Measurements from ENCODE around the gene GEN1. TPM values are rescaled to one million over a fixed set of nuclear protein-coding genes. Genes with fewer than 3 reads are reported as not detected.

GEN1 gene
- total and polyA plus RNA-seq, 10 of the 15 experiments (the other 5 are each of a cell fraction or from before 2014, with no cell fraction given): 6.0 to 49.6 (median 36.0) TPM

GRCh38 chr2:17754773-17755425 lies 961 bp downstream of the GEN1 start (continued):
- no peak for TF ChIP-seq CUX1 (IDR thresholded peaks at IDR 0.05; ENCODE audit: insufficient replicate concordance, low read depth, low read length)
- TF ChIP-seq, protein P1, sequence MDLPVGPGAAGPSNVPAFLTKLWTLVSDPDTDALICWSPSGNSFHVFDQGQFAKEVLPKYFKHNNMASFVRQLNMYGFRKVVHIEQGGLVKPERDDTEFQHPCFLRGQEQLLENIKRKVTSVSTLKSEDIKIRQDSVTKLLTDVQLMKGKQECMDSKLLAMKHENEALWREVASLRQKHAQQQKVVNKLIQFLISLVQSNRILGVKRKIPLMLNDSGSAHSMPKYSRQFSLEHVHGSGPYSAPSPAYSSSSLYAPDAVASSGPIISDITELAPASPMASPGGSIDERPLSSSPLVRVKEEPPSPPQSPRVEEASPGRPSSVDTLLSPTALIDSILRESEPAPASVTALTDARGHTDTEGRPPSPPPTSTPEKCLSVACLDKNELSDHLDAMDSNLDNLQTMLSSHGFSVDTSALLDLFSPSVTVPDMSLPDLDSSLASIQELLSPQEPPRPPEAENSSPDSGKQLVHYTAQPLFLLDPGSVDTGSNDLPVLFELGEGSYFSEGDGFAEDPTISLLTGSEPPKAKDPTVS (IDR thresholded peaks at IDR 0.05; ENCODE audit: low read depth, low read length): 0 out of 2 replicates have a peak, but pooled peaks have one; percentile 25

DNA sequence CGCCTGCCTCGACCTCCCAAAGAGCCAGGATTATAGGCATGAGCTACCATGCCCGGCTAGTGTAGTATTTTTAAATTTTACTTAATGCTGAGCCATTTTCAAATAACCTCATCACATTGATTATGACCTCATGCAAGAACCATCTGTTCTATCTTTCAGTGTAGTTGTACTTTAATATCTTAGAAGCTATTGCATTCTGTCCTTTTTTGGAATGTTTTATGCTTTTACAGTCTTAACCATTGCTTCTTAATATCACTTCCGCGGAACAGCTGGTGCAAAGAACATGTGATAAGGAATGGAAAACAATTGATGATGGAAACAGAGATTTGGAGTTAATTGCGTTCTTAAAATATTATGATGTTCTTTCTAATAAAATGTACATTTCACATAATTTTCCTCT lies 2.7 kb downstream of the GEN1 start:
- in situ Hi-C loops (cut with MboI): no loop called here
- no peak for FAIRE-seq
- ChIA-PET POLR2A (interaction anchor here (0.7 kb wide), 1 partner anchor 43 kb away, joined by 3 read pairs; no protein-coding TSS in a partner anchor), RAD21 (ENCODE audit: unreplicated experiment) (interaction anchor here (0.7 to 5.4 kb wide), 14 partner anchors 16 to 424 kb away, joined by 3 to 49 read pairs (median 6); partner anchors contain the start of gene MSGN1), SMC1A (ENCODE audit: uncharacterized antibody, unreplicated experiment) (interaction anchor here (0.8 to 6.1 kb wide), 12 partner anchors 9 to 110 kb away, joined by 3 to 60 read pairs (median 14); no protein-coding TSS in a partner anchor), CTCF (interaction anchor here (0.6 to 5.4 kb wide), 18 partner anchors 8 to 93 kb away, joined by 3 to 79 read pairs (median 6); no protein-coding TSS in a partner anchor)
- DNase-seq (ENCODE audit: low read depth, low spot score): no peak
- intact Hi-C loops (cut with micrococcal nuclease; ENCODE audit: unreplicated experiment): loop anchor here (2.0 to 10.0 kb wide), 2 partner anchors 74 to 1102 kb away; no protein-coding TSS in a partner anchor
- H2AFZ ChIP-seq (ENCODE audit: control insufficient read depth, low read depth, low read length): no peak overlapping the region
- H3K4me2 ChIP-seq (ENCODE audit: control insufficient read depth, insufficient read depth): no peak overlapping the region
- no peak overlapping the region; the same call in 1 of the 2 replicates for H3K9ac ChIP-seq (ENCODE audit: control insufficient read depth, insufficient read depth, low read length)
- peaks cover 83% of the 10 kb centered on the region for H3K79me2 ChIP-seq (ENCODE audit: control insufficient read depth, insufficient read depth, low read length)
- 0 out of 2 replicates have a peak, but pooled peaks cover 3% of the 10 kb centered on the region for H3K4me1 ChIP-seq (ENCODE audit: control insufficient read depth, insufficient read depth, low read length)
- ATAC-seq: no peak
- H3K4me3 ChIP-seq: peak overlapping the region; percentile 53; the same call in 1 of the 2 replicates
- H3K9me3 ChIP-seq (replicated peaks; ENCODE audit: control insufficient read depth, insufficient read depth, low read length): no peaks in the 10 kb centered on the region
- no peaks in the 10 kb centered on the region for H4K20me1 ChIP-seq (ENCODE audit: control insufficient read depth, insufficient read depth)
- H3K36me3 ChIP-seq (ENCODE audit: control insufficient read depth in 2 of 2, insufficient read depth in 2 of 2, low read length in 1 of 2): peaks cover 0 to 6% of the 10 kb centered on the region in 2 experiments; a peak in 2 of 4 replicates
- H3K27me3 ChIP-seq (replicated peaks in 1 of 2; ENCODE audit: control insufficient read depth in 2 of 2, insufficient read depth in 2 of 2, low read length in 1 of 2): no peaks in the 10 kb centered on the region
- H3K27ac ChIP-seq (ENCODE audit: control insufficient read depth, insufficient read depth): no peak overlapping the region; the same call in 1 of the 2 replicates
- WGBS (ENCODE audit: insufficient coverage, insufficient replicate concordance, low lambda C conversion rate, missing lambda C conversion rate): 66% methylated on average over 6 of the region's 6 CpGs
- BruUV-seq (replicated peaks): no TSS peak
- TF ChIP-seq BRCA1 (IDR thresholded peaks at IDR 0.05; ENCODE audit: low read depth, low read length) (no peak), ATF7 (IDR thresholded peaks at IDR 0.05; ENCODE audit: low read depth) (0 out of 2 replicates have a peak, but pooled peaks have one; percentile 15), MYB (IDR thresholded peaks at IDR 0.05; ENCODE audit: borderline replicate concordance, low read depth, low read length) (no peak), BCLAF1 (IDR thresholded peaks at IDR 0.05) (no peak), SIX5 (IDR thresholded peaks at IDR 0.05; ENCODE audit: low read depth, low read length, severe bottlenecking) (no peak)
- TF ChIP-seq, protein P2, sequence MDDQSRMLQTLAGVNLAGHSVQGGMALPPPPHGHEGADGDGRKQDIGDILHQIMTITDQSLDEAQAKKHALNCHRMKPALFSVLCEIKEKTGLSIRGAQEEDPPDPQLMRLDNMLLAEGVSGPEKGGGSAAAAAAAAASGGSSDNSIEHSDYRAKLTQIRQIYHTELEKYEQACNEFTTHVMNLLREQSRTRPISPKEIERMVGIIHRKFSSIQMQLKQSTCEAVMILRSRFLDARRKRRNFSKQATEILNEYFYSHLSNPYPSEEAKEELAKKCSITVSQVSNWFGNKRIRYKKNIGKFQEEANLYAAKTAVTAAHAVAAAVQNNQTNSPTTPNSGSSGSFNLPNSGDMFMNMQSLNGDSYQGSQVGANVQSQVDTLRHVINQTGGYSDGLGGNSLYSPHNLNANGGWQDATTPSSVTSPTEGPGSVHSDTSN (IDR thresholded peaks at IDR 0.05; ENCODE audit: insufficient replicate concordance, low read depth, low read length): no peak
